ENCODE measurements around the gene NAPSA. TPM values are rescaled to one million over a fixed set of nuclear protein-coding genes. Genes with fewer than 3 reads are reported as not detected.
"Not testable (repeated sequence)": the region's sequence is repeated elsewhere in the genome, so short reads cannot be mapped to it uniquely, and the experiment has no call there.

Gene NAPSA
- total RNA-seq, 2 donors from 2014 or later: 1.8 to 2.3 TPM

DNA sequence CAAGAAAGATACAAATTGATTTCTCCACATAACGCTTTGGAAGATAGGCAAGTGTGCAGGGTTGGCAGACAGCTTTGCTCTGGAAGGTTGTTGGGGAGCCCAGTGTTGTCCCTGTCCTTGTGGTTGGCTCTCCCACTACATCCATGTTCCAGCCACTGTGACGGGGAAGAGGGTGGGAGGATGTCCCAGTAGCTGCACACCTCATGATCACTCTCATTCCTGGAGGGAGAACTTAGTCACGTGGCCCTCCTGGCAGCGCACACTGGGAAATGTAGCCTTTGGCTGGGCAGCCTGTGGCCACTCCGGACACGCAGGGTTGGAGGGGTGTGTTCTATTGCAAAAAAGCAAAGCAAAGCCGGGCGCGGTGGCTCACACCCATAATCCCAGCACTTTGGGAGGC is 28.6 kb upstream of the NAPSA start:
- Histone ChIP-seq H3K36me3 (replicated peaks in 1 of 2; ENCODE audit: insufficient read depth in 1 of 2, low read depth in 2 of 2) (no peaks in the 10 kb centered on the region), H3K9me3 (no peaks in the 10 kb centered on the region), H3K4me1 (no peaks in the 10 kb centered on the region), H3K4me3 (no peak overlapping the region), H3K27ac (no peak overlapping the region), H3K27me3 (no peaks in the 10 kb centered on the region)
- no peak for DNase-seq
- 96 to 98% methylated on average over 9 of the region's 9 CpGs for WGBS, 2 donors
- no peak for ATAC-seq
- TF ChIP-seq, protein P1, sequence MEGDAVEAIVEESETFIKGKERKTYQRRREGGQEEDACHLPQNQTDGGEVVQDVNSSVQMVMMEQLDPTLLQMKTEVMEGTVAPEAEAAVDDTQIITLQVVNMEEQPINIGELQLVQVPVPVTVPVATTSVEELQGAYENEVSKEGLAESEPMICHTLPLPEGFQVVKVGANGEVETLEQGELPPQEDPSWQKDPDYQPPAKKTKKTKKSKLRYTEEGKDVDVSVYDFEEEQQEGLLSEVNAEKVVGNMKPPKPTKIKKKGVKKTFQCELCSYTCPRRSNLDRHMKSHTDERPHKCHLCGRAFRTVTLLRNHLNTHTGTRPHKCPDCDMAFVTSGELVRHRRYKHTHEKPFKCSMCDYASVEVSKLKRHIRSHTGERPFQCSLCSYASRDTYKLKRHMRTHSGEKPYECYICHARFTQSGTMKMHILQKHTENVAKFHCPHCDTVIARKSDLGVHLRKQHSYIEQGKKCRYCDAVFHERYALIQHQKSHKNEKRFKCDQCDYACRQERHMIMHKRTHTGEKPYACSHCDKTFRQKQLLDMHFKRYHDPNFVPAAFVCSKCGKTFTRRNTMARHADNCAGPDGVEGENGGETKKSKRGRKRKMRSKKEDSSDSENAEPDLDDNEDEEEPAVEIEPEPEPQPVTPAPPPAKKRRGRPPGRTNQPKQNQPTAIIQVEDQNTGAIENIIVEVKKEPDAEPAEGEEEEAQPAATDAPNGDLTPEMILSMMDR (IDR thresholded peaks at IDR 0.05): no peak
- intact Hi-C loops (cut with DNase I): no loop called here

GRCh38 chr19:50393589-50393988 is 28.1 kb upstream of the NAPSA start:
- Histone ChIP-seq H3K36me3 (replicated peaks in 1 of 2; ENCODE audit: insufficient read depth in 1 of 2, low read depth in 2 of 2) (no peaks in the 10 kb centered on the region), H3K9me3 (no peaks in the 10 kb centered on the region), H3K27me3 (no peaks in the 10 kb centered on the region), H3K4me1 (no peaks in the 10 kb centered on the region), H3K27ac (no peak overlapping the region), H3K4me3 (no peak overlapping the region)
- no peak for DNase-seq
- no peak for ATAC-seq
- WGBS, 2 donors: 80 to 90% methylated on average over 4 of the region's 4 CpGs
- intact Hi-C loops (cut with DNase I): no loop called here
- TF ChIP-seq POLR2A (IDR thresholded peaks at IDR 0.05): no peak
- TF ChIP-seq, protein P1 (IDR thresholded peaks at IDR 0.05): no peak

- ATAC-seq: no peak
- no peak for DNase-seq
- 90 to 93% methylated on average over 5 of the region's 5 CpGs for WGBS, 2 donors
- Histone ChIP-seq H3K27ac (no peak overlapping the region), H3K36me3 (replicated peaks in 1 of 2; ENCODE audit: insufficient read depth in 1 of 2, low read depth in 2 of 2) (no peaks in the 10 kb centered on the region), H3K9me3 (no peaks in the 10 kb centered on the region), H3K4me3 (no peak overlapping the region), H3K4me1 (no peaks in the 10 kb centered on the region), H3K27me3 (no peaks in the 10 kb centered on the region)
- intact Hi-C loops (cut with DNase I): no loop called here
- no peak for TF ChIP-seq POLR2A (IDR thresholded peaks at IDR 0.05)
- TF ChIP-seq, protein P1 (IDR thresholded peaks at IDR 0.05): no peak
These were observed 27.3 kb upstream of the NAPSA start for GRCh38 chr19:50392759-50393158.

GRCh38 chr19:50390952-50391351 is 25.5 kb upstream of the NAPSA start:
- DNase-seq; H3K9me3 ChIP-seq; H3K4me1 ChIP-seq; H3K4me3 ChIP-seq; ATAC-seq; H3K36me3 ChIP-seq (replicated peaks in 1 of 2; ENCODE audit: insufficient read depth in 1 of 2, low read depth in 2 of 2); intact Hi-C loops (cut with DNase I); H3K27ac ChIP-seq; H3K27me3 ChIP-seq: not testable (repeated sequence)
- 95 to 98% methylated on average over 12 to 22 of the region's 23 CpGs for WGBS, 2 donors

DNA sequence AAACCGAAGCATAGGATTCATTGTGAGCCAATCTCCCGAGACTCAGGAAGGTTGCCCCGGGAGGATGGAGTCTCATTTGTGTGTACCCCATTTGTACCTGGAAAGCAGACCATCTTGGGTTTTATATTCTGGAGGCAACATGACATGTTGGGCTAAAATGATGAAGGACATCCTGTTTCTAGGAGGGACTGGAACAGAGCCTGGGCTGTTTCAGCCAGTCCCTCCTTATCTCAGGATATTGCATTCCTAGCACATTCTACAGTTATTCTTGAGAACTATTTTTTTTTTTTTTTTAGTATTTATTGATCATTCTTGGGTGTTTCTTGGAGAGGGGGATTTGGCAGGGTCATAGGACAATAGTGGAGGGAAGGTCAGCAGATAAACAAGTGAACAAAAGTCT is 24.9 kb upstream of the NAPSA start:
- WGBS, 2 donors: 91 to 94% methylated on average over 3 of the region's 3 CpGs

DNA sequence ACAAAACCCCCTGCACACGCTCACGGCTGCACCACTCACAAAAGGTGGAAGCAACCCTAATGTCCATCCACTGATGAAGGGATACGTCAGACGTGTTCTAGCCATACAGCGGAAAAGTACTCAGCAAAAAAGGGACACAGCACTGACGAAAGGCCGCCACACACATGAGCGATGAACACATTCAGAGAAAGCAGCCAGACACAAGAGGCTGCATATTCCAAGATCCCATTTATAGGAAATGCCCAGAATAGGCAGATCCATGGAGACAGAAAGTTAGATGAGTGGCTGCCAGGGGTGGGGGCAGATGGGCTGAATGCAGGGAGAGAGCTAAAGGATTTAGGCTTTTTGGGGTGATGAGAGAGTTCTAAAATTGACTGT is 22.4 kb upstream of the NAPSA start:
- Histone ChIP-seq H3K36me3 (replicated peaks in 1 of 2; ENCODE audit: insufficient read depth in 1 of 2, low read depth in 2 of 2) (no peaks in the 10 kb centered on the region), H3K4me3 (no peak overlapping the region), H3K4me1 (peaks cover 18% of the 10 kb centered on the region), H3K27ac (peak overlapping the region in 1 of 4 donors; percentile 3), H3K27me3 (no peaks in the 10 kb centered on the region), H3K9me3 (no peaks in the 10 kb centered on the region)
- ATAC-seq: no peak
- DNase-seq: no peak
- WGBS, 2 donors: 88 to 90% methylated on average over 8 of the region's 8 CpGs
- TF ChIP-seq, protein P1 (IDR thresholded peaks at IDR 0.05): no peak
- peak in 1 of 3 donors; percentile 8 for TF ChIP-seq POLR2A (IDR thresholded peaks at IDR 0.05)
- intact Hi-C loops (cut with DNase I): no loop called here

More for the DNA sequence above, 24.9 kb upstream of the NAPSA start:
- H3K9me3 ChIP-seq; H3K4me1 ChIP-seq; H3K27ac ChIP-seq; intact Hi-C loops (cut with DNase I); DNase-seq; H3K27me3 ChIP-seq; ATAC-seq; H3K36me3 ChIP-seq (replicated peaks in 1 of 2; ENCODE audit: insufficient read depth in 1 of 2, low read depth in 2 of 2); H3K4me3 ChIP-seq: not testable (repeated sequence)
